OCI-LY3 (cell line): Measurements from ENCODE around the gene SFXN1.

Experiments
- H2AFZ ChIP-seq: fragments of 200-600, 300-600 bp; shearing (Covaris generic); 2 replicates; pipeline ENCODE4 v1.6.0; 2014; ENCODE audit warnings: antibody characterized with exemption, low read depth, low read length
- H3K27ac ChIP-seq: fragments of 200-600, 300-600 bp; sonication (generic); 2 replicates; pipeline ENCODE4 v1.5.1; 2014; ENCODE audit warnings: mild to moderate bottlenecking, low read length, moderate library complexity, mixed read lengths
- H3K27me3 ChIP-seq: fragments of 200-600, 300-600 bp; sonication (generic); 2 replicates; pipeline ENCODE4 v1.6.1; 2014; ENCODE audit warnings: low read depth, low read length, mixed read lengths
- H3K36me3 ChIP-seq: fragments of 200-600, 300-600 bp; sonication (generic); replicated peaks from 2 replicates; pipeline ENCODE3; 2014; ENCODE audit warnings: low read depth, low read length, mixed read lengths
- H3K4me1 ChIP-seq: fragments of 300-600, 200-600 bp; sonication (generic); 2 replicates; pipeline ENCODE4 v1.6.1; 2014; ENCODE audit warnings: low read length, mixed read lengths
- H3K4me2 ChIP-seq: fragments of 200-600, 300-600 bp; sonication (generic); 2 replicates; pipeline ENCODE4 v1.6.1; 2014; ENCODE audit warnings: low read length, mixed read lengths
- H3K4me3 ChIP-seq: fragments of 300-600, 200-600 bp; sonication (generic); 2 replicates; pipeline ENCODE4 v1.5.1; 2014; ENCODE audit warnings: antibody characterized with exemption, mild to moderate bottlenecking, low read length, moderate library complexity
- H3K79me2 ChIP-seq: fragments of 300-600, 200-600 bp; shearing (Covaris generic); 2 replicates; pipeline ENCODE4 v1.6.1; 2014; ENCODE audit warnings: mild to moderate bottlenecking, low read length, mixed read lengths
- H3K9ac ChIP-seq: fragments of 300-600, 200-600 bp; shearing (Covaris generic); 2 replicates; pipeline ENCODE4 v1.6.0; 2014; ENCODE audit warnings: mild to moderate bottlenecking, low read length, moderate library complexity
- H3K9me3 ChIP-seq: fragments of 200-600, 300-600 bp; shearing (Covaris generic); 2 replicates; pipeline ENCODE4 v1.6.1; 2014; ENCODE audit warnings: low read length, mixed read lengths; ENCODE audit not compliant: insufficient read depth
- H4K20me1 ChIP-seq: fragments of 200-600, 300-600 bp; sonication (generic); 2 replicates; pipeline ENCODE4 v1.6.1; 2016; ENCODE audit warnings: low read length, mixed read lengths; ENCODE audit not compliant: insufficient read depth
- CTCF ChIP-seq: fragments of 200-600, 300-600 bp; sonication (generic); IDR thresholded peaks from 2 replicates; pipeline ENCODE4 v1.5.1; 2014; ENCODE audit warnings: antibody characterized with exemption, low read length, low read depth
- EZH2phosphoT487 ChIP-seq: fragments of 200-600 bp; shearing (Covaris generic); IDR thresholded peaks from 2 replicates; pipeline ENCODE4 v1.6.1; 2018; ENCODE audit warnings: antibody characterized with exemption, mixed run types, low read depth

The SFXN1 gene

DNA sequence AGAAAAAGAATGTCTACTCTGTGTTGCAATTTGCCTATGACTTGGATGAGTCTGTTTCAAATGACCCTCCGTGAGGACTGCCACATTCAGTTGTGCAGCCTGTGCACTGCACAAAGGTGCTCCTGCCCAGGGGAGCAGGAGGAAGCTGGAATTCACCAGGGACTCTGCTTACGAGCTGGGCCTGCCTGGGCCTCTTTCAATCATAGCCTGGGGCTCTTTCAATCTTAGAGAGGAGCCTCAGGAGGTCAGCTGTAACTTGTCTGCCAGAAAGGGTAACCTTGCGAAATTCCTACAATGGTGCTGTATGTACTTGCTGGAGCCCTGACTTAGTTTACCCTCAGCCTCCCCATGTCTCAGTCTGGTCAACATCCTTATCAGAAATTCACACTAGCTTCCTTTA, 8.4 kb upstream of the SFXN1 start:
- TF ChIP-seq EZH2phosphoT487, result no peak
- no peak for TF ChIP-seq CTCF

GRCh38 chr5:175470781-175471180, 7.6 kb upstream of the SFXN1 start:
- no peaks in the 10 kb centered on the region for H3K79me2 ChIP-seq
- no peak overlapping the region for H3K4me3 ChIP-seq
- H3K9ac ChIP-seq, result no peak overlapping the region
- no peaks in the 10 kb centered on the region for H3K9me3 ChIP-seq
- no peaks in the 10 kb centered on the region for H4K20me1 ChIP-seq
- peaks cover 44% of the 10 kb centered on the region for H3K27me3 ChIP-seq
- H3K4me1 ChIP-seq, result no peaks in the 10 kb centered on the region
- no peak overlapping the region for H2AFZ ChIP-seq
- TF ChIP-seq CTCF, result no peak
- no peak for TF ChIP-seq EZH2phosphoT487
- H3K4me2 ChIP-seq, result no peak overlapping the region
- H3K27ac ChIP-seq, result no peak overlapping the region
- H3K36me3 ChIP-seq, result no peaks in the 10 kb centered on the region

More for the DNA sequence above, 8.4 kb upstream of the SFXN1 start:
- no peaks in the 10 kb centered on the region for H4K20me1 ChIP-seq
- no peak overlapping the region for H3K4me2 ChIP-seq
- H3K27me3 ChIP-seq, result peaks cover 43% of the 10 kb centered on the region
- H3K27ac ChIP-seq, result no peak overlapping the region
- no peaks in the 10 kb centered on the region for H3K9me3 ChIP-seq
- no peak overlapping the region for H3K9ac ChIP-seq
- no peak overlapping the region for H3K4me3 ChIP-seq
- H3K79me2 ChIP-seq, result no peaks in the 10 kb centered on the region
- H3K4me1 ChIP-seq, result no peaks in the 10 kb centered on the region
- no peaks in the 10 kb centered on the region for H3K36me3 ChIP-seq
- no peak overlapping the region for H2AFZ ChIP-seq

- no peaks in the 10 kb centered on the region for H4K20me1 ChIP-seq
- no peak overlapping the region for H3K4me3 ChIP-seq
- no peak overlapping the region for H3K4me2 ChIP-seq
- peaks cover 45% of the 10 kb centered on the region for H3K27me3 ChIP-seq
- no peaks in the 10 kb centered on the region for H3K4me1 ChIP-seq
- H3K36me3 ChIP-seq, result no peaks in the 10 kb centered on the region
- H3K79me2 ChIP-seq, result no peaks in the 10 kb centered on the region
- H3K27ac ChIP-seq, result no peak overlapping the region
- no peak overlapping the region for H2AFZ ChIP-seq
- H3K9ac ChIP-seq, result no peak overlapping the region
- TF ChIP-seq CTCF, result no peak
- TF ChIP-seq EZH2phosphoT487, result no peak
- no peaks in the 10 kb centered on the region for H3K9me3 ChIP-seq
Observed at GRCh38 chr5:175471196-175471595, 7.2 kb upstream of the SFXN1 start.

- Histone ChIP-seq H2AFZ (no peak overlapping the region), H3K27me3 (peaks cover 45% of the 10 kb centered on the region), H3K36me3 (no peaks in the 10 kb centered on the region), H3K27ac (no peak overlapping the region), H3K9ac (no peak overlapping the region), H3K4me3 (no peak overlapping the region), H4K20me1 (no peaks in the 10 kb centered on the region), H3K4me2 (no peak overlapping the region), H3K9me3 (no peaks in the 10 kb centered on the region), H3K4me1 (no peaks in the 10 kb centered on the region), H3K79me2 (no peaks in the 10 kb centered on the region)
- TF ChIP-seq EZH2phosphoT487 (no peak), CTCF (no peak)
Observed at GRCh38 chr5:175471628-175472027, 6.7 kb upstream of the SFXN1 start.
